C4-2B (cell line): ENCODE results near the gene ASPHD2.

Source experiments
- H3K27ac ChIP-seq: fragments of 450-650 bp; 2 replicates; pipeline ENCODE4 v1.5.1; 2017
- CTCF ChIP-seq: fragments of 450-650 bp; conservative IDR thresholded peaks from 2 replicates; pipeline ENCODE4 v1.5.1; 2017; ENCODE audit warnings: mild to moderate bottlenecking
- ZFX ChIP-seq: fragments of 450-650 bp; IDR thresholded peaks from 2 replicates; pipeline ENCODE4 v1.6.1; 2017

Gene ASPHD2

DNA sequence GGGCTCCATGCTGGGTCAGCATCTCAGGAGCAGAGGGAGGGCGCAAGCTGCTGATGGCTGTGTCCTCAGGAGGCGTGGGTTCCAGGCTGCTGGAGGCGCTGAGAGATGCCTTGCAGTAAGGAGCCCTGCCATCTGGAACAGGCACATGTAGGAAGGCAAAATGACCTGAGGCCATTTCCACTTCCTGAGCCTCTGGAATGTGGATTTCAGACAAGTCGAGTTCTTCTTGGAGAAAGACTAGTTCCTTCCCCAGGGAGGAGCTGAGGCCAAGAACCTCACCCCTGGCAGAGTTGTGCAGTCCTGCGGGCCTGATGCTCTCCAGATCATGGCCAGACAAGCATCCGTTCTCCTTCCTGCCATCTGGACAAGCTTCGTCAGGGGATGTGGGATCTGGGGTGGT, 35.3 kb downstream of the ASPHD2 start:
- TF ChIP-seq ZFX (no peak), CTCF (no peak)
- H3K27ac ChIP-seq, result no peak overlapping the region

DNA sequence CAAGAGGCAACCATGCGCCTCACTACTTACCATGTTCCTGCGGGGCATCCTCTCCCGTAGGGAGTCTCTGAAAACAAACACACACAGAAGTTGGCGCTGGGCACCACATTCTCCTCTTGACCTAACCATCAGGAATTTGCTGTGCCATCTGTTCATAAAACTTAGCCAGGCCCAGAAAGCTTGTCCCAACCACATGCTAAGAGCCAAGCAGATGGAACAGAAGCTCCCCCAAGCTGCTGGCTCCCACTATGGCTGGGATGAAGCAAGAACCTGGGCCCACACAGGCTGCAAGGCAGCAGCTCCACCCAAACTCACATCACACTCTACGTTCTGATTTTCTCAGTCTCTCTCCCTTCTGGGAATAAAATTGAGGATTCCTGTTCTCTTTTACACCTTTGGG, 37.1 kb downstream of the ASPHD2 start:
- TF ChIP-seq CTCF (no peak), ZFX (no peak)

GRCh38 chr22:26470807-26471206, 41.7 kb downstream of the ASPHD2 start:
- no peak overlapping the region for H3K27ac ChIP-seq
- TF ChIP-seq ZFX (no peak), CTCF (no peak)

More for the DNA sequence above, 37.1 kb downstream of the ASPHD2 start:
- H3K27ac ChIP-seq, result no peak overlapping the region

GRCh38 chr22:26471522-26471921, 42.5 kb downstream of the ASPHD2 start:
- no peak for TF ChIP-seq CTCF
- TF ChIP-seq ZFX, result no peak
- no peak overlapping the region for H3K27ac ChIP-seq

DNA sequence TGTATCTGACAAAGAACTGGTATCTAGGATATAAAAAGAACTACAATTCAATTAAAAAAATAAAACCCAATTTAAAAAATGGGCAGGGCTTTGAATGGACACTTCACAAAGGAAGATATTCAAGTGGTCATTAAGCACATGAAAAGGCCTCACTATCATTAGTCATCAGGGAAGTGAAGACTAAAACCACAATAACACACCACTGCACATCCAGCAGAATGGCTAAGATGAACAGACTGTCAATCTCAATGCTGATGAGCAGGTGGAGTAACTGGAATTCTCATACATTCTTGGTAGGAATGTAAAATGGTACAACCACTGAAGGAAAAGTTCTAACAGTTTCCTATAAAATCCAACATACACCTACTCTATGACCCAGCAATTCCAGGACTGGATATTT, 45.6 kb downstream of the ASPHD2 start:
- TF ChIP-seq ZFX, result no peak
- no peak for TF ChIP-seq CTCF
- no peak overlapping the region for H3K27ac ChIP-seq

DNA sequence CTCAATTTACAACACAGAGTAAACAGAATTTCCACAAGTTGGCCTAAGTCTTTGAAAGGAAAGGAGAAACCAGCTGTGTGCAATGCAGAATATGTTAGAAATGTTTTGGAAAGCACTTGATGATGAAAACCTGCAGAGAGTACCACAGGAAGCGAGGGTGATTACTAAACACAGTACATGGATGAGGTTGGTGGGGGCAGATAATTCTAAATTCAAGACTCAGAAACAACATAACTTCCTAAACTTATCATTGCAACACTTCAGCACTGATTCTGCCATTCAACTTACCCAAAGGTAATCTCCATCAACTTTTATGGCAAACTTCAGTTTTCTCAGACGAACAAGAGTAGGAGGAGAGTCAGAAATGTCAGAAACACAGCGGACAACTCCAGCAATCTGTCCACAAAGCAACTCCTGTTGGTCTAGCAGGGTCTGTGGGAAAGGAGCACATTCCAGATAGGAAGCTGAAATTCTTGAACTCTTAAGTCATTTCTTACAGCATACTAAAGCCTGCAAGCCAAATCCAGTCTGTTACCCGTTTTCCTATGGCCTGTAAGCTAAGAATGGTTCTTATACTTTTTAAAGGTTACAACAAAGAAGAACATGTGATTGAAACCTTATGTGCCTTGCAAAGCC, 47.8 kb downstream of the ASPHD2 start:
- TF ChIP-seq ZFX (no peak), CTCF (no peak)
- no peak overlapping the region for H3K27ac ChIP-seq

GRCh38 chr22:26477341-26477731, 48.3 kb downstream of the ASPHD2 start:
- no peak for TF ChIP-seq CTCF
- TF ChIP-seq ZFX, result no peak
- H3K27ac ChIP-seq, result no peak overlapping the region
